ENCODE data around the gene PPM1D.

GRCh38 chr17:60675997-60676396 lies 76.0 kb downstream of the PPM1D start:
- TF ChIP-seq POLR2A (IDR thresholded peaks at IDR 0.05; ENCODE audit: extremely low read depth, insufficient read length) (no peak), CTCF (IDR thresholded peaks at IDR 0.05; ENCODE audit: low read depth, low read length) (no peak), MAX (IDR thresholded peaks at IDR 0.05; ENCODE audit: low read depth, low read length) (no peak), MYC (IDR thresholded peaks at IDR 0.05; ENCODE audit: low read depth, low read length) (no peak)
